HG03066 (cell line): ENCODE measurements around the gene PLCD3.

ENCODE experiments used
- ATAC-seq: cut with Tn5 transposase; IDR thresholded peaks from one replicate; pipeline ENCODE4 v1.9.1; 2021; ENCODE audit warnings: low read depth; ENCODE audit not compliant: unreplicated experiment

The PLCD3 gene

GRCh38 chr17:45132320-45132571, at the start of gene PLCD3:
TSS of gene PLCD3 (minus strand) at chr17:45132515. CDS start at chr17:45132410, 105 bp downstream.
- ATAC-seq = no peak

- no peak for ATAC-seq
Observed at GRCh38 chr17:45177563-45177962, 45.2 kb upstream of the PLCD3 start.

- ATAC-seq = no peak
Observed at GRCh38 chr17:45175759-45176115, 43.4 kb upstream of the PLCD3 start.

- ATAC-seq = no peak
Observed at GRCh38 chr17:45172541-45173286, 40.4 kb upstream of the PLCD3 start.

- no peak for ATAC-seq
Observed at GRCh38 chr17:45172232-45172540, 39.9 kb upstream of the PLCD3 start.

GRCh38 chr17:45171338-45172231, 39.3 kb upstream of the PLCD3 start:
- ATAC-seq = no peak

- ATAC-seq = no peak
Observed at GRCh38 chr17:45170931-45171337, 38.6 kb upstream of the PLCD3 start.

- no peak for ATAC-seq
Observed at GRCh38 chr17:45170280-45170930, 38.1 kb upstream of the PLCD3 start.

- ATAC-seq = no peak
Observed at GRCh38 chr17:45168991-45169752, 36.9 kb upstream of the PLCD3 start.

- no peak for ATAC-seq
Observed at GRCh38 chr17:45164734-45165269, 32.5 kb upstream of the PLCD3 start.

- ATAC-seq = no peak
Observed at GRCh38 chr17:45162025-45162687, 29.8 kb upstream of the PLCD3 start.

GRCh38 chr17:45161288-45162024, 29.1 kb upstream of the PLCD3 start, which contains the start of gene HEXIM2:
TSS of gene HEXIM2 (plus strand) at chr17:45161875. CDS start at chr17:45162794, 919 bp downstream.
- peak; percentile 85 for ATAC-seq

GRCh38 chr17:45160447-45161287, 28.4 kb upstream of the PLCD3 start:
- peak; percentile 15 for ATAC-seq

- no peak for ATAC-seq
Observed at GRCh38 chr17:45156242-45156641, 23.9 kb upstream of the PLCD3 start.

GRCh38 chr17:45155483-45155882, 23.2 kb upstream of the PLCD3 start:
- no peak for ATAC-seq

GRCh38 chr17:45155029-45155428, 22.7 kb upstream of the PLCD3 start:
- no peak for ATAC-seq

- no peak for ATAC-seq
Observed at GRCh38 chr17:45150911-45151809, 18.8 kb upstream of the PLCD3 start.
